H9 (cell line): ENCODE results near the gene NHERF2. TPM values are rescaled to one million over a fixed set of nuclear protein-coding genes. Genes with fewer than 3 reads are reported as not detected.

ENCODE experiments used
- DNase-seq: peaks from one replicate; pipeline ENCODE4 v3.0.0-alpha.2; 2017
- H2AFZ ChIP-seq: one replicate; pipeline ENCODE4 v1.6.1; 2013; ENCODE audit warnings: mild to moderate bottlenecking, low read length, control low read depth, moderate library complexity
- H2AK5ac ChIP-seq: 2 replicates; pipeline ENCODE4 v1.6.1; 2013; ENCODE audit warnings: low read length, control low read depth, mixed read lengths; ENCODE audit not compliant: insufficient read length
- H2BK120ac ChIP-seq: one replicate; pipeline ENCODE4 v1.6.1; 2013; ENCODE audit warnings: low read depth, mild to moderate bottlenecking, low read length, control low read depth, inconsistent platforms; ENCODE audit not compliant: poor library complexity, severe bottlenecking
- H2BK12ac ChIP-seq: 2 replicates; pipeline ENCODE4 v1.6.1; 2013; ENCODE audit warnings: low read length, control low read depth, mixed read lengths, low read depth; ENCODE audit not compliant: insufficient read length
- H2BK15ac ChIP-seq: 2 replicates; pipeline ENCODE4 v1.6.1; 2013; ENCODE audit warnings: low read depth, low read length, control low read depth
- H2BK20ac ChIP-seq: one replicate; pipeline ENCODE4 v1.6.1; 2013; ENCODE audit warnings: low read depth, mild to moderate bottlenecking, low read length, control low read depth, inconsistent platforms; ENCODE audit not compliant: poor library complexity, severe bottlenecking
- H2BK5ac ChIP-seq: 2 replicates; pipeline ENCODE4 v1.6.1; 2013; ENCODE audit warnings: low read length, control low read depth, mixed read lengths; ENCODE audit not compliant: insufficient read length
- H3K14ac ChIP-seq: 2 replicates; pipeline ENCODE4 v1.6.1; 2013; ENCODE audit warnings: low read length, control low read depth; ENCODE audit not compliant: insufficient read depth
- H3K18ac ChIP-seq: 2 replicates; pipeline ENCODE4 v1.6.1; 2013; ENCODE audit warnings: low read depth, mild to moderate bottlenecking, mixed read lengths, low read length, control low read depth; ENCODE audit not compliant: insufficient read length
- H3K23ac ChIP-seq: 2 replicates; pipeline ENCODE4 v1.6.1; 2013; ENCODE audit warnings: low read length, control low read depth, mixed read lengths, low read depth; ENCODE audit not compliant: insufficient read length
- H3K23me2 ChIP-seq: 2 replicates; pipeline ENCODE4 v1.6.1; 2013; ENCODE audit warnings: low read depth, mild to moderate bottlenecking, mixed read lengths, low read length, control low read depth; ENCODE audit not compliant: insufficient read length, poor library complexity, severe bottlenecking
- H3K27ac ChIP-seq: 2 replicates; pipeline ENCODE4 v1.5.1; 2013; ENCODE audit warnings: low read length, control low read depth, mixed read lengths, low read depth; ENCODE audit not compliant: insufficient read length
- H3K27me3 ChIP-seq: 2 replicates; pipeline ENCODE4 v1.6.1; 2013; ENCODE audit warnings: low read length, control low read depth, inconsistent platforms; ENCODE audit not compliant: insufficient read depth
- H3K4ac ChIP-seq: 2 replicates; pipeline ENCODE4 v1.6.1; 2013; ENCODE audit warnings: low read depth, mild to moderate bottlenecking, control low read depth, inconsistent platforms, low read length, moderate library complexity
- H3K4me1 ChIP-seq: 2 replicates; pipeline ENCODE4 v1.6.1; 2013; ENCODE audit warnings: low read length, control low read depth, inconsistent platforms; ENCODE audit not compliant: insufficient read depth
- H3K4me2 ChIP-seq: 2 replicates; pipeline ENCODE4 v1.6.1; 2013; ENCODE audit warnings: low read length, control low read depth, mixed read lengths; ENCODE audit not compliant: insufficient read length, insufficient read depth
- H3K56ac ChIP-seq: 2 replicates; pipeline ENCODE4 v1.6.1; 2013; ENCODE audit warnings: low read depth, mild to moderate bottlenecking, mixed read lengths, low read length, control low read depth; ENCODE audit not compliant: insufficient read length
- H3K79me1 ChIP-seq: 2 replicates; pipeline ENCODE4 v1.6.1; 2013; ENCODE audit warnings: low read depth, mild to moderate bottlenecking, moderate library complexity, low read length, control low read depth, inconsistent platforms; ENCODE audit not compliant: insufficient read depth, poor library complexity, severe bottlenecking
- H3K79me2 ChIP-seq: 2 replicates; pipeline ENCODE4 v1.6.1; 2013; ENCODE audit warnings: low read length, control low read depth, inconsistent platforms; ENCODE audit not compliant: insufficient read depth
- H3K9ac ChIP-seq: 2 replicates; pipeline ENCODE4 v1.6.1; 2013; ENCODE audit warnings: low read length, control low read depth, mixed read lengths; ENCODE audit not compliant: insufficient read length; ENCODE audit errors: extremely low read depth
- H3K9me3 ChIP-seq: one replicate; pipeline ENCODE4 v1.6.1; 2013; ENCODE audit warnings: low read depth, low read length, inconsistent platforms; ENCODE audit not compliant: control insufficient read depth
- H3T11ph ChIP-seq: one replicate; pipeline ENCODE4 v1.6.1; 2013; ENCODE audit warnings: mild to moderate bottlenecking, low read length, control low read depth, inconsistent platforms
- H4K20me1 ChIP-seq: one replicate; pipeline ENCODE4 v1.6.1; 2013; ENCODE audit not compliant: control insufficient read depth, insufficient read length, insufficient read depth
- H4K5ac ChIP-seq: 2 replicates; pipeline ENCODE4 v1.6.1; 2013; ENCODE audit warnings: low read depth, mild to moderate bottlenecking, mixed read lengths, low read length, control low read depth; ENCODE audit not compliant: insufficient read length
- H4K8ac ChIP-seq: replicated peaks from 2 replicates; pipeline ENCODE4 v1.6.1; 2013; ENCODE audit warnings: low read length, control low read depth, mixed read lengths, low read depth; ENCODE audit not compliant: insufficient read length
- H4K91ac ChIP-seq: 2 replicates; pipeline ENCODE4 v1.6.1; 2013; ENCODE audit warnings: low read depth, mild to moderate bottlenecking, moderate library complexity, mixed read lengths, low read length, control low read depth; ENCODE audit not compliant: insufficient read length
- H3K27ac Mint-ChIP-seq, 3 experiments: 2 replicates in 2 of 3; 3 replicates in 1 of 3; pipeline ENCODE4 v1.8.0; 2020 to 2021; ENCODE audit warnings: mixed read lengths in 3 of 3, mild to moderate bottlenecking in 1 of 3, moderate library complexity in 1 of 3
- H3K27me3 Mint-ChIP-seq: 2 replicates; pipeline ENCODE4 v1.8.0; 2021; ENCODE audit warnings: low read depth, mild to moderate bottlenecking, moderate library complexity, mixed read lengths
- H3K36me3 Mint-ChIP-seq, 3 experiments: 2 replicates in 2 of 3; 3 replicates in 1 of 3; pipeline ENCODE4 v1.8.0; 2020 to 2021; ENCODE audit warnings: low read depth in 3 of 3, mixed read lengths in 3 of 3; ENCODE audit not compliant: insufficient read depth in 1 of 3
- H3K4me1 Mint-ChIP-seq, 2 experiments: 2 replicates each; pipeline ENCODE4 v1.8.0; 2020; ENCODE audit warnings: mixed read lengths in 2 of 2
- H3K4me3 Mint-ChIP-seq, 2 experiments: 2 replicates in 1 of 2; 3 replicates in 1 of 2; pipeline ENCODE4 v1.8.0; 2020 to 2021; ENCODE audit warnings: mild to moderate bottlenecking in 2 of 2, mixed read lengths in 2 of 2, moderate library complexity in 1 of 2
- H3K9me3 Mint-ChIP-seq, 2 experiments: 2 replicates in 1 of 2; 3 replicates in 1 of 2; pipeline ENCODE4 v1.8.0; 2020; ENCODE audit warnings: mild to moderate bottlenecking in 2 of 2, mixed read lengths in 2 of 2, moderate library complexity in 1 of 2
- WGBS: extraction: QIAGEN DNeasy Blood & Tissue Kit; methylation state at CpG from one replicate; pipeline ENCODE4 v1.1.7; 2013; ENCODE audit warnings: missing lambda C conversion rate, low lambda C conversion rate, mixed read lengths; ENCODE audit not compliant: insufficient read length; ENCODE audit errors: extremely low coverage; 5-methylcytosine and 5-hydroxymethylcytosine counted together
- total RNA-seq: library from RNA; stranded (reverse); gene quantifications from 2 replicates; pipeline ENCODE4 v1.2.1, GENCODE V29; 2021
- TF ChIP-seq, protein P1 (sequence below): fragments of 200-600 bp; sonication (generic); conservative IDR thresholded peaks from 3 replicates; pipeline ENCODE4 v1.8.0; 2021; ENCODE audit warnings: antibody characterized with exemption, mild to moderate bottlenecking

NHERF2 gene
- total RNA-seq, 1 experiment from 2014 or later: 15.3 TPM

DNA sequence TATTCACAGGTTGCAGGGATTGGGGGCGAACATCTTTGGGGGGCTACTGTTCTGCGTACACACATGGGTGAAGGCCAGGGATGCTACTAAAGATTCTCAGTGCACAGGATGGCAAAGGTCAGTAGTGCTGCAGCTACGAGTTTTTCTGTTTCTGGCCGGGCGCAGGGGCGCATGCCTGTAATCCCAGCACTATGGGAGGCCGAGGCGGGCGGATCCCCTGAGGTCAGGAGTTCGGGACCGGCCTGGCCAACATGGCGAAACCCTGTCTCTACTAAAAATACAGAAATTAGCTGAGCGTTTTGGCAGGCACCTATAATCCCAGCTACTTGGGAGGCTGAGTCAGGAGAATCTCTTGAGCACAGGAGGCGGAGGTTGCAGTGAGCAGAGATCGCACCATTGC lies 13.2 kb upstream of the NHERF2 start:
- Histone ChIP-seq H2BK120ac (no peak overlapping the region), H3K4ac (no peak overlapping the region), H3K9ac (no peak overlapping the region), H2AK5ac (no peak overlapping the region), H3K4me1 (peaks cover 4% of the 10 kb centered on the region; the same call in 1 of the 2 replicates), H3K23ac (no peak overlapping the region), H3K4me2 (no peak overlapping the region), H2BK12ac (no peak overlapping the region), H3K27me3 (no peaks in the 10 kb centered on the region), H3K79me2 (peaks cover 5% of the 10 kb centered on the region; the same call in 1 of the 2 replicates), H4K8ac (no peak overlapping the region), H2BK5ac (no peak overlapping the region), H3K23me2 (peaks cover 10% of the 10 kb centered on the region), H4K5ac (no peak overlapping the region), H2AFZ (no peak overlapping the region), H4K91ac (no peak overlapping the region), H3K79me1 (no peaks in the 10 kb centered on the region), H3K9me3 (no peaks in the 10 kb centered on the region), H3K27ac (no peak overlapping the region), H2BK20ac (no peak overlapping the region), H4K20me1 (no peaks in the 10 kb centered on the region), H3K56ac (no peak overlapping the region), H3K14ac (no peak overlapping the region), H2BK15ac (no peak overlapping the region), H3T11ph (no peak overlapping the region), H3K18ac (no peak overlapping the region)
- Mint-ChIP-seq H3K27me3 (peaks cover 23% of the 10 kb centered on the region), H3K36me3 (peaks cover under 1 to 3% (median 2%) of the 10 kb centered on the region in 3 experiments; a peak in 5 of 7 replicates), H3K9me3 (no peaks in the 10 kb centered on the region), H3K27ac (no peak overlapping the region), H3K4me1 (peaks cover 7 to 9% of the 10 kb centered on the region in 2 experiments), H3K4me3 (no peak overlapping the region; a peak in 1 of 5 replicates)
- no peak for DNase-seq
- TF ChIP-seq, protein P1, sequence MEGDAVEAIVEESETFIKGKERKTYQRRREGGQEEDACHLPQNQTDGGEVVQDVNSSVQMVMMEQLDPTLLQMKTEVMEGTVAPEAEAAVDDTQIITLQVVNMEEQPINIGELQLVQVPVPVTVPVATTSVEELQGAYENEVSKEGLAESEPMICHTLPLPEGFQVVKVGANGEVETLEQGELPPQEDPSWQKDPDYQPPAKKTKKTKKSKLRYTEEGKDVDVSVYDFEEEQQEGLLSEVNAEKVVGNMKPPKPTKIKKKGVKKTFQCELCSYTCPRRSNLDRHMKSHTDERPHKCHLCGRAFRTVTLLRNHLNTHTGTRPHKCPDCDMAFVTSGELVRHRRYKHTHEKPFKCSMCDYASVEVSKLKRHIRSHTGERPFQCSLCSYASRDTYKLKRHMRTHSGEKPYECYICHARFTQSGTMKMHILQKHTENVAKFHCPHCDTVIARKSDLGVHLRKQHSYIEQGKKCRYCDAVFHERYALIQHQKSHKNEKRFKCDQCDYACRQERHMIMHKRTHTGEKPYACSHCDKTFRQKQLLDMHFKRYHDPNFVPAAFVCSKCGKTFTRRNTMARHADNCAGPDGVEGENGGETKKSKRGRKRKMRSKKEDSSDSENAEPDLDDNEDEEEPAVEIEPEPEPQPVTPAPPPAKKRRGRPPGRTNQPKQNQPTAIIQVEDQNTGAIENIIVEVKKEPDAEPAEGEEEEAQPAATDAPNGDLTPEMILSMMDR: no peak
- WGBS: no CpG with 5 or more reads among the region's 15 CpGs
